GM23338 (cell line): ENCODE measurements around the gene FBF1. TPM values are rescaled to one million over a fixed set of nuclear protein-coding genes. Genes with fewer than 3 reads are reported as not detected.
A peak's percentile ranks its signal among the peaks of the same experiment; 100 is the strongest.

Experiments used
- ATAC-seq: fragments of 200-7000 bp; cut with Tn5 transposase; 3 replicates; pipeline ENCODE4 v1.9.1; 2020
- DNase-seq: peaks from one replicate; pipeline ENCODE4 v3.0.0-alpha.2; 2015; ENCODE audit warnings: low spot score
- H2AFZ ChIP-seq: fragments of 200-600 bp; sonication (generic); 2 replicates; pipeline ENCODE4 v1.8.0; 2016; ENCODE audit warnings: antibody characterized with exemption, mild to moderate bottlenecking, moderate library complexity
- H3F3A ChIP-seq: fragments of 200-600 bp; sonication (generic); replicated peaks from 2 replicates; pipeline ENCODE4 v1.8.0; 2017; ENCODE audit warnings: antibody characterized with exemption, mixed run types, low read depth
- H3K27ac ChIP-seq: fragments of 200-600 bp; sonication (generic); 2 replicates; pipeline ENCODE4 v1.6.1; 2016; ENCODE audit warnings: low read depth
- H3K27me3 ChIP-seq: fragments of 200-600 bp; sonication (generic); 2 replicates; pipeline ENCODE4 v1.8.0; 2016; ENCODE audit warnings: mild to moderate bottlenecking, mixed run types, moderate library complexity; ENCODE audit not compliant: insufficient read depth
- H3K36me3 ChIP-seq: fragments of 200-600 bp; sonication (generic); 2 replicates; pipeline ENCODE4 v1.8.0; 2016; ENCODE audit warnings: mild to moderate bottlenecking; ENCODE audit not compliant: insufficient read depth
- H3K4me1 ChIP-seq: fragments of 200-600 bp; sonication (generic); 2 replicates; pipeline ENCODE4 v1.8.0; 2016; ENCODE audit warnings: mild to moderate bottlenecking, moderate library complexity; ENCODE audit not compliant: insufficient read depth
- H3K4me2 ChIP-seq: fragments of 200-600 bp; sonication (generic); 2 replicates; pipeline ENCODE4 v1.7.1; 2017; ENCODE audit warnings: mixed run types
- H3K4me3 ChIP-seq: fragments of 200-600 bp; sonication (generic); 2 replicates; pipeline ENCODE4 v1.6.1; 2016; ENCODE audit warnings: mixed run types
- H3K79me2 ChIP-seq: fragments of 200-600 bp; sonication (generic); replicated peaks from 2 replicates; pipeline ENCODE4 v1.8.0; 2017; ENCODE audit warnings: mild to moderate bottlenecking; ENCODE audit not compliant: insufficient read depth
- H3K9me2 ChIP-seq: fragments of 200-600 bp; sonication (generic); 2 replicates; pipeline ENCODE4 v1.8.0; 2017; ENCODE audit not compliant: insufficient read depth
- H4K20me1 ChIP-seq: fragments of 200-600 bp; sonication (generic); replicated peaks from 2 replicates; pipeline ENCODE4 v1.8.0; 2017; ENCODE audit warnings: mild to moderate bottlenecking; ENCODE audit not compliant: insufficient read depth
- H3K27ac Mint-ChIP-seq: 2 replicates; pipeline ENCODE4 v1.8.0; 2020; ENCODE audit warnings: inconsistent platforms, mild to moderate bottlenecking, moderate library complexity, mixed read lengths
- H3K27me3 Mint-ChIP-seq: 3 replicates; pipeline ENCODE4 v1.8.0; 2022; ENCODE audit warnings: low read depth, mild to moderate bottlenecking, moderate library complexity, mixed read lengths, inconsistent platforms; ENCODE audit not compliant: insufficient read depth, poor library complexity
- H3K36me3 Mint-ChIP-seq: 3 replicates; pipeline ENCODE4 v1.8.0; 2021; ENCODE audit warnings: low read depth, mild to moderate bottlenecking, inconsistent platforms, moderate library complexity, mixed read lengths
- H3K4me1 Mint-ChIP-seq: 3 replicates; pipeline ENCODE4 v1.8.0; 2020; ENCODE audit warnings: mild to moderate bottlenecking, inconsistent platforms, mixed read lengths
- H3K4me3 Mint-ChIP-seq: 3 replicates; pipeline ENCODE4 v1.8.0; 2021; ENCODE audit warnings: moderate library complexity, mild to moderate bottlenecking, inconsistent platforms, mixed read lengths
- H3K9me3 Mint-ChIP-seq: 3 replicates; pipeline ENCODE4 v1.8.0; 2020; ENCODE audit warnings: moderate library complexity, mild to moderate bottlenecking, inconsistent platforms, mixed read lengths
- CTCF ChIP-seq, 2 experiments: fragments of 200-600 bp in 1 of 2; sonication (generic) in 1 of 2; conservative IDR thresholded peaks; 2 replicates each; pipeline versions ENCODE4 v1.5.1 to v1.6.1; 2016 to 2017; ENCODE audit warnings: antibody characterized with exemption in 2 of 2, low read depth in 2 of 2, mild to moderate bottlenecking in 2 of 2, moderate library complexity in 1 of 2
- EZH2 ChIP-seq: fragments of 200-600 bp; sonication (generic); IDR thresholded peaks from one replicate; pipeline ENCODE4 v1.8.0; 2017; ENCODE audit warnings: antibody characterized with exemption, mild to moderate bottlenecking, low read depth; ENCODE audit not compliant: unreplicated experiment
- JUNB ChIP-seq: IDR thresholded peaks from one replicate; pipeline ENCODE4 v1.6.1; 2016; ENCODE audit warnings: antibody characterized with exemption; ENCODE audit not compliant: unreplicated experiment
- NANOG ChIP-seq: IDR thresholded peaks from 2 replicates; pipeline ENCODE4 v1.6.1; 2016; ENCODE audit warnings: antibody characterized with exemption, borderline replicate concordance
- STAT1 ChIP-seq: IDR thresholded peaks from one replicate; pipeline ENCODE4 v1.6.1; 2016; ENCODE audit warnings: antibody characterized with exemption; ENCODE audit not compliant: unreplicated experiment
- ZNF114 ChIP-seq: fragments of 250-450 bp; sonication (Bioruptor Pico); IDR thresholded peaks from 2 replicates; pipeline ENCODE4 v1.5.0; 2020; ENCODE audit warnings: mild to moderate bottlenecking, moderate library complexity
- ZNF462 ChIP-seq: fragments of 250-450 bp; sonication (Bioruptor Pico); IDR thresholded peaks from 2 replicates; pipeline ENCODE4 v1.5.0; 2020; ENCODE audit warnings: mild to moderate bottlenecking, moderate library complexity
- polyA plus RNA-seq: library from polyadenylated mRNA; unstranded; fragments of >200 nt; fragmentation: Nextera tagmentation; extraction: Ambion mirVana; gene quantifications from 2 replicates; pipeline ENCODE4 v1.2.1, GENCODE V29; 2016
- total RNA-seq: library from RNA; depleted of rRNA; stranded (reverse); fragments of >200 nt; shearing (Covaris generic); gene quantifications from 2 replicates; pipeline ENCODE4 v1.2.3, GENCODE V29; 2014
- TF ChIP-seq, protein P1 (sequence below): IDR thresholded peaks from one replicate; pipeline ENCODE4 v1.6.1; 2018; ENCODE audit warnings: antibody characterized with exemption; ENCODE audit not compliant: unreplicated experiment

FBF1 gene
- total and polyA plus RNA-seq, 2 experiments from 2014 or later = 8.8 to 11.8 TPM

- H4K20me1 ChIP-seq = no peaks in the 10 kb centered on the region; the same call in 1 of the 2 replicates
- TF ChIP-seq, protein P1, sequence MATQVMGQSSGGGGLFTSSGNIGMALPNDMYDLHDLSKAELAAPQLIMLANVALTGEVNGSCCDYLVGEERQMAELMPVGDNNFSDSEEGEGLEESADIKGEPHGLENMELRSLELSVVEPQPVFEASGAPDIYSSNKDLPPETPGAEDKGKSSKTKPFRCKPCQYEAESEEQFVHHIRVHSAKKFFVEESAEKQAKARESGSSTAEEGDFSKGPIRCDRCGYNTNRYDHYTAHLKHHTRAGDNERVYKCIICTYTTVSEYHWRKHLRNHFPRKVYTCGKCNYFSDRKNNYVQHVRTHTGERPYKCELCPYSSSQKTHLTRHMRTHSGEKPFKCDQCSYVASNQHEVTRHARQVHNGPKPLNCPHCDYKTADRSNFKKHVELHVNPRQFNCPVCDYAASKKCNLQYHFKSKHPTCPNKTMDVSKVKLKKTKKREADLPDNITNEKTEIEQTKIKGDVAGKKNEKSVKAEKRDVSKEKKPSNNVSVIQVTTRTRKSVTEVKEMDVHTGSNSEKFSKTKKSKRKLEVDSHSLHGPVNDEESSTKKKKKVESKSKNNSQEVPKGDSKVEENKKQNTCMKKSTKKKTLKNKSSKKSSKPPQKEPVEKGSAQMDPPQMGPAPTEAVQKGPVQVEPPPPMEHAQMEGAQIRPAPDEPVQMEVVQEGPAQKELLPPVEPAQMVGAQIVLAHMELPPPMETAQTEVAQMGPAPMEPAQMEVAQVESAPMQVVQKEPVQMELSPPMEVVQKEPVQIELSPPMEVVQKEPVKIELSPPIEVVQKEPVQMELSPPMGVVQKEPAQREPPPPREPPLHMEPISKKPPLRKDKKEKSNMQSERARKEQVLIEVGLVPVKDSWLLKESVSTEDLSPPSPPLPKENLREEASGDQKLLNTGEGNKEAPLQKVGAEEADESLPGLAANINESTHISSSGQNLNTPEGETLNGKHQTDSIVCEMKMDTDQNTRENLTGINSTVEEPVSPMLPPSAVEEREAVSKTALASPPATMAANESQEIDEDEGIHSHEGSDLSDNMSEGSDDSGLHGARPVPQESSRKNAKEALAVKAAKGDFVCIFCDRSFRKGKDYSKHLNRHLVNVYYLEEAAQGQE = no peak
- TF ChIP-seq ZNF114 = no peak
- H3K4me3 ChIP-seq = no peak overlapping the region
- Mint-ChIP-seq H3K9me3 (no peaks in the 10 kb centered on the region), H3K27me3 (peaks cover 18% of the 10 kb centered on the region), H3K27ac (no peak overlapping the region), H3K4me1 (peaks cover 18% of the 10 kb centered on the region), H3K4me3 (no peak overlapping the region), H3K36me3 (peaks cover 25% of the 10 kb centered on the region)
- ATAC-seq = no peak
- no peak overlapping the region for H2AFZ ChIP-seq
- no peak overlapping the region for H3K27ac ChIP-seq
- no peaks in the 10 kb centered on the region for H3K36me3 ChIP-seq
- H3K4me1 ChIP-seq = peaks cover 11% of the 10 kb centered on the region; the same call in 1 of the 2 replicates
- peaks cover 18% of the 10 kb centered on the region for H3K79me2 ChIP-seq
- DNase-seq = no peak
- peaks cover 18% of the 10 kb centered on the region for H3F3A ChIP-seq
- no peaks in the 10 kb centered on the region for H3K27me3 ChIP-seq
- no peak overlapping the region for H3K4me2 ChIP-seq
- no peaks in the 10 kb centered on the region for H3K9me2 ChIP-seq
Observed at GRCh38 chr17:75891022-75891604, 49.7 kb downstream of the FBF1 start.

GRCh38 chr17:75889454-75889853, 51.4 kb downstream of the FBF1 start:
- H3K27ac Mint-ChIP-seq = no peak overlapping the region; the same call in 1 of the 2 replicates
- 0 out of 2 replicates have a peak, but pooled peaks cover 3% of the 10 kb centered on the region for H3K79me2 ChIP-seq
- H3K4me1 Mint-ChIP-seq = peaks cover 8% of the 10 kb centered on the region
- H3K4me3 ChIP-seq = no peak overlapping the region
- no peak overlapping the region for H2AFZ ChIP-seq
- H3K9me2 ChIP-seq = no peaks in the 10 kb centered on the region
- H3F3A ChIP-seq = peaks cover 10% of the 10 kb centered on the region; the same call in 1 of the 2 replicates
- ATAC-seq (no peak), DNase-seq (no peak)
- no peaks in the 10 kb centered on the region for H3K9me3 Mint-ChIP-seq
- peaks cover 21% of the 10 kb centered on the region for H3K36me3 Mint-ChIP-seq
- H3K27me3 ChIP-seq = no peaks in the 10 kb centered on the region
- no peak overlapping the region for H3K4me2 ChIP-seq
- H3K27me3 Mint-ChIP-seq = peaks cover 14% of the 10 kb centered on the region
- H4K20me1 ChIP-seq = no peaks in the 10 kb centered on the region; the same call in 1 of the 2 replicates
- H3K27ac ChIP-seq = peak overlapping the region; percentile 19; the same call in 1 of the 2 replicates
- H3K4me1 ChIP-seq = peaks cover 3% of the 10 kb centered on the region; the same call in 1 of the 2 replicates
- H3K4me3 Mint-ChIP-seq = no peak overlapping the region
- no peaks in the 10 kb centered on the region for H3K36me3 ChIP-seq
- no peak; a peak in 1 of 4 replicates for TF ChIP-seq CTCF (conservative IDR thresholded peaks at IDR 0.05; ENCODE audit: low read depth in 2 of 2)
- TF ChIP-seq NANOG = no peak
- no peak for TF ChIP-seq EZH2
- no peak for TF ChIP-seq STAT1
- no peak for TF ChIP-seq JUNB
- no peak for TF ChIP-seq ZNF462
